ENCODE measurements around the gene ALG12. TPM values are rescaled to one million over a fixed set of nuclear protein-coding genes. Genes with fewer than 3 reads are reported as not detected.

Gene ALG12
- total and polyA plus RNA-seq, 2 of the 8 experiments (the other 6 are each of a cell fraction or from before 2014, with no cell fraction given): 13.4 to 22.5 TPM

- Histone ChIP-seq H3K79me1 (ENCODE audit: low read depth, low read length) (0 out of 2 replicates have a peak, but pooled peaks cover 2% of the 10 kb centered on the region), H4K20me1 (replicated peaks in 1 of 2; ENCODE audit: control insufficient read depth in 1 of 2, insufficient read depth in 2 of 2, low read length in 2 of 2) (peaks cover 16 to 17% of the 10 kb centered on the region in 2 experiments), H3K27ac (ENCODE audit: low read depth, low read length) (no peak overlapping the region), H3K4me1 (replicated peaks in 1 of 4; ENCODE audit: control insufficient read depth in 3 of 4, insufficient read depth in 4 of 4, low read length in 3 of 4) (peaks cover 0 to 27% (median 10%) of the 10 kb centered on the region in 4 experiments; a peak in 5 of 7 replicates), H2AFZ (ENCODE audit: low read length) (no peak overlapping the region), H3K4ac (replicated peaks; ENCODE audit: insufficient read length, low read depth, low read length) (no peak overlapping the region), H4K8ac (ENCODE audit: extremely low read depth, insufficient read depth, low read length) (no peak overlapping the region; the same call in 1 of the 2 replicates), H3K14ac (ENCODE audit: insufficient read length) (no peak overlapping the region), H2BK20ac (ENCODE audit: low read length) (no peak overlapping the region), H3K23ac (ENCODE audit: insufficient read length) (no peak overlapping the region), H3K9ac (replicated peaks in 1 of 4; ENCODE audit: extremely low read depth in 1 of 4, low read depth in 3 of 4, low read length in 3 of 4) (no peak overlapping the region), H3K4me3 (ENCODE audit: extremely low read depth in 1 of 4, insufficient read depth in 2 of 4, low read depth in 3 of 4, low read length in 4 of 4) (no peak overlapping the region), H2BK5ac (ENCODE audit: low read depth, low read length) (no peak overlapping the region), H3K36me3 (ENCODE audit: control insufficient read depth in 2 of 4, insufficient read depth in 4 of 4, low read length in 3 of 4) (peaks cover 8 to 18% (median 12%) of the 10 kb centered on the region in 4 experiments; a peak in 6 of 8 replicates), H4K91ac (replicated peaks; ENCODE audit: insufficient read length, low read length) (no peak overlapping the region), H3K9me3 (ENCODE audit: insufficient read depth in 2 of 2, low read depth in 1 of 2, low read length in 1 of 2) (no peaks in the 10 kb centered on the region), H3K4me2 (ENCODE audit: insufficient read depth in 1 of 2, low read depth in 2 of 2, low read length in 2 of 2) (no peak overlapping the region), H3K23me2 (ENCODE audit: low read depth, low read length) (peaks cover 13% of the 10 kb centered on the region; the same call in 1 of the 2 replicates), H2BK15ac (ENCODE audit: low read length) (no peak overlapping the region), H3K56ac (replicated peaks; ENCODE audit: insufficient read length, low read depth, low read length) (no peak overlapping the region), H2AK5ac (ENCODE audit: low read depth, low read length) (no peak overlapping the region), H2BK12ac (ENCODE audit: low read depth, low read length) (no peak overlapping the region), H2BK120ac (replicated peaks; ENCODE audit: low read depth, low read length) (no peak overlapping the region), H3K79me2 (ENCODE audit: control insufficient read depth in 1 of 2, insufficient read depth in 2 of 2, low read length in 2 of 2) (peaks cover 0 to 19% of the 10 kb centered on the region in 2 experiments; a peak in 1 of 4 replicates), H3K27me3 (replicated peaks in 1 of 4; ENCODE audit: control insufficient read depth in 3 of 4, extremely low read depth in 1 of 4, insufficient read depth in 3 of 4, low read length in 3 of 4) (peaks cover 0 to 4% (median 2%) of the 10 kb centered on the region in 4 experiments; a peak in 5 of 7 replicates), H4K5ac (ENCODE audit: insufficient read length, low read depth, low read length) (no peak overlapping the region), H3K18ac (ENCODE audit: extremely low read depth, low read length) (no peak overlapping the region; the same call in 1 of the 2 replicates)
- TF ChIP-seq POLR2AphosphoS5 (IDR thresholded peaks at IDR 0.05; ENCODE audit: low read depth, low read length) (peak; percentile 19), POLR2A (IDR thresholded peaks at IDR 0.05; ENCODE audit: control extremely low read depth in 1 of 2, low read depth in 2 of 2, low read length in 2 of 2) (peak in 1 of 2 experiments; percentile 34; a peak in 1 of 3 replicates), CTCF (IDR thresholded peaks at IDR 0.05; ENCODE audit: control extremely low read depth in 1 of 3, insufficient read depth in 1 of 3, low read depth in 1 of 3, low read length in 3 of 3) (no peak)
- POLR2A ChIA-PET (ENCODE audit: partially characterized antibody): interaction anchor here (1.0 kb wide), 1 partner anchor 13 kb away, joined by 5 read pairs; no protein-coding TSS in a partner anchor
- FAIRE-seq (no peak), DNase-seq (ENCODE audit: low read depth in 1 of 2, low spot score in 2 of 2) (peak in 1 of 2 experiments; percentile 51)
- 95% methylated on average over 18 of the region's 22 CpGs; no CpG with 5 or more reads in 1 of the 2 experiments for WGBS, 2 experiments (ENCODE audit: extremely low coverage in 1 of 2, insufficient coverage in 1 of 2, insufficient read length in 1 of 2, insufficient replicate concordance in 2 of 2, low coverage in 1 of 2, low lambda C conversion rate in 2 of 2, missing lambda C conversion rate in 1 of 2)
- CTCF ChIA-PET (ENCODE audit: partially characterized antibody): interaction anchor here (1.2 to 2.2 kb wide), 5 partner anchors 14 to 65 kb away, joined by 3 to 12 read pairs (median 3); no protein-coding TSS in a partner anchor
Observed at GRCh38 chr22:49965091-49966040, 47.1 kb upstream of the ALG12 start.

Measured in H1 (cell line).